NCI-H2196 (cell line): ENCODE measurements around the gene RGPD3.

ENCODE experiments used
- DNase-seq: peaks from one replicate; lab custom pipeline; 2025; ENCODE audit not compliant: unreplicated experiment; lab: John Stamatoyannopoulos, UW

RGPD3 gene

DNA sequence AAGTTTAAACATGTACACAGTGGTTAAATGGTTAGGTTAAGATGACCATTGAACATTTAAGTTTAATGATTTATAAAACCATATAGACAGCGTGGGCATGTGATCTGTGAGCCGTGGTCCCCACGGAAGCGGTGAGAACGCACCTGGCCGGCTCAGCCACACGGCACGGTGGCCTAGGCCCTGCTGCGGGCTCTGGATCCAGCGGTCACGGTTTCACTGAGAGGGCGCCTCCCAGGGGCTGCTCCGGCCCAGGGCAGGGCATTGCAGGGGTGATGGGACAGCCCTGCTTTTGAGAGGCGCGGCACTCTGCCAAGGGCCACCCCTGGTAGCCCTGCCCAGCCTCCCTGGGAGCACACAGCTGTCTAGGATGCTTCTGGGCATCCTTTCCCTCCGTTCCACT is 124.9 kb downstream of the RGPD3 start:
- no peak for DNase-seq

DNA sequence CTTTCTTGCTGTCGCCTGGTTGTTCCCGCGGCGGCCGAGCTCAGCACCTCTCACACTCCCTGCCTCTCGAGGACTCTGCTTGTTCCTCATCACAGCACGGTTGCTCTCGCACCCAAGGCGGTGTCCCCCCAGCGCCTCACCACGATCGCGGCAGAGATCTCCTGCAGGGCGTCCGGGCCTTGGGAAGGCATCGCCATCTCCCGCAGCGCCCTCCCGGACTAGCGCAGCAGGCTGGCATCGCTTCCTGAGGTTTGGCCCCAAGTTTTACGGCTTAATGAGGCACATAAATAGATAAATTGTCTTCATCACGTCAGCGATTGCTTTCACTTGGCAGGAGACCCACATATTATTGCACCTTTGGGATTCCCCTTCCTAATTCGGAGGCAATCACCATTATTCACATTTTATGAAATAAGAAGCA is 125.4 kb downstream of the RGPD3 start:
- DNase-seq: no peak

DNA sequence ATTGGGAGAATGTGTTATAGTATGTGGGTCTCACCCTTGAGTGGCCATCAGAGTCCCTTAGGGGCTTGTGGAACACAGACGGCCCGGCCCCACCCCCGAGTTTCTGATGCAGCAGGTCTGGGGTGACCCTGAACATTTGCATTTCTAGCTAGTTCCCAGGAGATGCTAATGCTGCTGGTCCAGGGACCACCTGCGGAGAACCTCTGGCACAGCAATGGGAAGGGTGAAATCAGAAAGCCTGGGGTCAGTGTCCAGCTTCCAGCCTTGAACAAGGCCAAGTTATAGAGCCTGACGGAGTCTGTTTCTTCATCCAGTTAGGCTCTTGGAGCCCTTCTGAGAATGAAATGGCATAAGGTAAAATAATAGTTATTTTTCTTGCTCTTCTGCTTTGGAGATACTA is 126.5 kb downstream of the RGPD3 start:
- no peak for DNase-seq
